Transverse colon (tissue), 4 donors: ENCODE data around the gene CLPSL1.

Experiments
- EP300 ChIP-seq: sonication (generic); formaldehyde crosslinking; IDR thresholded peaks from one replicate; pipeline ENCODE4 v1.6.1; 2017; ENCODE audit warnings: antibody characterized with exemption, low read depth
- POLR2AphosphoS5 ChIP-seq, 3 donors: sonication (generic); formaldehyde crosslinking; IDR thresholded peaks; one replicate each; pipeline ENCODE4 v1.6.1; 2016; ENCODE audit warnings: antibody characterized with exemption in 3 of 3
- TF ChIP-seq, protein P1 (sequence below), 5 experiments: fragments of 200-600 bp in 3 of 5; fragments of 450-650 bp in 2 of 5; sonication (generic) in 3 of 5; IDR thresholded peaks; 1 replicate in 2 of 5; 2 replicates in 3 of 5; pipeline ENCODE4 v1.5.1; 2016 to 2017; ENCODE audit warnings: antibody characterized with exemption in 5 of 5, inconsistent platforms in 3 of 5, mild to moderate bottlenecking in 2 of 5, moderate library complexity in 1 of 5

- no peak for TF ChIP-seq POLR2AphosphoS5 (IDR thresholded peaks at IDR 0.05)
- TF ChIP-seq, protein P1, sequence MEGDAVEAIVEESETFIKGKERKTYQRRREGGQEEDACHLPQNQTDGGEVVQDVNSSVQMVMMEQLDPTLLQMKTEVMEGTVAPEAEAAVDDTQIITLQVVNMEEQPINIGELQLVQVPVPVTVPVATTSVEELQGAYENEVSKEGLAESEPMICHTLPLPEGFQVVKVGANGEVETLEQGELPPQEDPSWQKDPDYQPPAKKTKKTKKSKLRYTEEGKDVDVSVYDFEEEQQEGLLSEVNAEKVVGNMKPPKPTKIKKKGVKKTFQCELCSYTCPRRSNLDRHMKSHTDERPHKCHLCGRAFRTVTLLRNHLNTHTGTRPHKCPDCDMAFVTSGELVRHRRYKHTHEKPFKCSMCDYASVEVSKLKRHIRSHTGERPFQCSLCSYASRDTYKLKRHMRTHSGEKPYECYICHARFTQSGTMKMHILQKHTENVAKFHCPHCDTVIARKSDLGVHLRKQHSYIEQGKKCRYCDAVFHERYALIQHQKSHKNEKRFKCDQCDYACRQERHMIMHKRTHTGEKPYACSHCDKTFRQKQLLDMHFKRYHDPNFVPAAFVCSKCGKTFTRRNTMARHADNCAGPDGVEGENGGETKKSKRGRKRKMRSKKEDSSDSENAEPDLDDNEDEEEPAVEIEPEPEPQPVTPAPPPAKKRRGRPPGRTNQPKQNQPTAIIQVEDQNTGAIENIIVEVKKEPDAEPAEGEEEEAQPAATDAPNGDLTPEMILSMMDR (IDR thresholded peaks at IDR 0.05): no peak
- TF ChIP-seq EP300: no peak
Measured at GRCh38 chr6:35786810-35787209, 6.0 kb downstream of the CLPSL1 start.
